Measurements from ENCODE around the gene NIT1. TPM values are rescaled to one million over a fixed set of nuclear protein-coding genes. Genes with fewer than 3 reads are reported as not detected.

Gene NIT1
- total and polyA plus RNA-seq, 7 donors = 24.4 to 66.6 (median 39.6) TPM

GRCh38 chr1:161095230-161095629, 22.7 kb upstream of the NIT1 start:
- no peaks in the 10 kb centered on the region for H3K9me3 ChIP-seq
- peaks cover 0 to 3% (median 0%) of the 10 kb centered on the region in 4 donors for H3K36me3 ChIP-seq
- TF ChIP-seq POLR2A (IDR thresholded peaks at IDR 0.05) = no peak
- TF ChIP-seq POLR2AphosphoS5 (IDR thresholded peaks at IDR 0.05) = no peak
- no peak for TF ChIP-seq EP300 (IDR thresholded peaks at IDR 0.05)
- TF ChIP-seq CTCF (IDR thresholded peaks at IDR 0.05) = no peak
- H3K4me3 ChIP-seq = no peak overlapping the region
- intact Hi-C loops (cut with DNase I) = loop anchor here (5.0 to 10.0 kb wide), 3 partner anchors 98 to 368 kb away; no protein-coding TSS in a partner anchor
- WGBS, 2 donors = 92 to 95% methylated on average over 6 of the region's 6 CpGs
- no peak overlapping the region for H3K27ac ChIP-seq
- H3K4me1 ChIP-seq = peaks cover 0 to 19% (median 15%) of the 10 kb centered on the region in 4 donors
- no peaks in the 10 kb centered on the region for H3K27me3 ChIP-seq
- no peak for DNase-seq

GRCh38 chr1:161096015-161096414, 21.9 kb upstream of the NIT1 start:
- Histone ChIP-seq H3K36me3 (peaks cover 0 to 10% (median 1%) of the 10 kb centered on the region in 4 donors), H3K4me1 (peaks cover 0 to 19% (median 15%) of the 10 kb centered on the region in 4 donors), H3K9me3 (no peaks in the 10 kb centered on the region), H3K27ac (no peak overlapping the region), H3K27me3 (no peaks in the 10 kb centered on the region), H3K4me3 (no peak overlapping the region)
- 88 to 96% methylated on average over 2 of the region's 2 CpGs for WGBS, 2 donors
- intact Hi-C loops (cut with DNase I) = loop anchor here (5.0 to 10.0 kb wide), 3 partner anchors 99 to 369 kb away; no protein-coding TSS in a partner anchor
- TF ChIP-seq POLR2AphosphoS5 (IDR thresholded peaks at IDR 0.05) (no peak), CTCF (IDR thresholded peaks at IDR 0.05) (no peak), POLR2A (IDR thresholded peaks at IDR 0.05) (no peak), EP300 (IDR thresholded peaks at IDR 0.05) (no peak)
- DNase-seq = no peak

GRCh38 chr1:161096530-161096929, 21.4 kb upstream of the NIT1 start:
- TF ChIP-seq POLR2AphosphoS5 (IDR thresholded peaks at IDR 0.05) (no peak), CTCF (IDR thresholded peaks at IDR 0.05) (no peak), POLR2A (IDR thresholded peaks at IDR 0.05) (no peak), EP300 (IDR thresholded peaks at IDR 0.05) (no peak)
- Histone ChIP-seq H3K36me3 (peaks cover 0 to 16% (median 4%) of the 10 kb centered on the region in 4 donors), H3K27ac (peak overlapping the region in 3 of 4 donors; percentile 73 to 78 (median 77)), H3K9me3 (no peaks in the 10 kb centered on the region), H3K27me3 (no peaks in the 10 kb centered on the region), H3K4me1 (peaks cover 0 to 19% (median 15%) of the 10 kb centered on the region in 4 donors), H3K4me3 (no peak overlapping the region)
- WGBS, 2 donors = 45 to 58% methylated on average over 1 of the region's 1 CpG
- intact Hi-C loops (cut with DNase I) = loop anchor here (5.0 to 10.0 kb wide), 3 partner anchors 99 to 369 kb away; no protein-coding TSS in a partner anchor
- peak; percentile 78 for DNase-seq

GRCh38 chr1:161098210-161099068, 19.5 kb upstream of the NIT1 start, which contains the start of gene KLHDC9:
KLHDC9 (plus strand) TSS chr1:161098361; CDS start chr1:161098536, 175 bp downstream.
- no peaks in the 10 kb centered on the region for H3K27me3 ChIP-seq
- peak within 1 kb of the TSS; percentile 61 to 81 (median 76) for H3K4me3 ChIP-seq
- peaks cover 0 to 19% (median 15%) of the 10 kb centered on the region in 4 donors for H3K4me1 ChIP-seq
- intact Hi-C loops (cut with DNase I) = loop anchor here (2.0 to 10.0 kb wide), 4 partner anchors 52 to 371 kb away; no protein-coding TSS in a partner anchor
- H3K36me3 ChIP-seq = peaks cover 0 to 23% (median 9%) of the 10 kb centered on the region in 4 donors
- H3K9me3 ChIP-seq = no peaks in the 10 kb centered on the region
- TF ChIP-seq EP300 (IDR thresholded peaks at IDR 0.05) = no peak
- no peak for TF ChIP-seq CTCF (IDR thresholded peaks at IDR 0.05)
- no peak for TF ChIP-seq POLR2A (IDR thresholded peaks at IDR 0.05)
- TF ChIP-seq POLR2AphosphoS5 (IDR thresholded peaks at IDR 0.05) = peak in 3 of 4 donors; percentile 34 to 53 (median 45)
- peak within 1 kb of the TSS; percentile 73 to 79 (median 78) for H3K27ac ChIP-seq
- 3 to 7% methylated on average over 71 of the region's 71 CpGs for WGBS, 2 donors
- peak; percentile 90 for DNase-seq
